H9 (cell line): ENCODE data around the gene CORIN. TPM values are rescaled to one million over a fixed set of nuclear protein-coding genes. Genes with fewer than 3 reads are reported as not detected.
A peak's percentile ranks its signal among the peaks of the same experiment; 100 is the strongest.

ENCODE experiments used
- DNase-seq: peaks from one replicate; pipeline ENCODE4 v3.0.0-alpha.2; 2017
- H2AFZ ChIP-seq: one replicate; pipeline ENCODE4 v1.6.1; 2013; ENCODE audit warnings: mild to moderate bottlenecking, low read length, control low read depth, moderate library complexity
- H2AK5ac ChIP-seq: 2 replicates; pipeline ENCODE4 v1.6.1; 2013; ENCODE audit warnings: low read length, control low read depth, mixed read lengths; ENCODE audit not compliant: insufficient read length
- H2BK120ac ChIP-seq: one replicate; pipeline ENCODE4 v1.6.1; 2013; ENCODE audit warnings: low read depth, mild to moderate bottlenecking, low read length, control low read depth, inconsistent platforms; ENCODE audit not compliant: poor library complexity, severe bottlenecking
- H2BK12ac ChIP-seq: 2 replicates; pipeline ENCODE4 v1.6.1; 2013; ENCODE audit warnings: low read length, control low read depth, mixed read lengths, low read depth; ENCODE audit not compliant: insufficient read length
- H2BK15ac ChIP-seq: 2 replicates; pipeline ENCODE4 v1.6.1; 2013; ENCODE audit warnings: low read depth, low read length, control low read depth
- H2BK20ac ChIP-seq: one replicate; pipeline ENCODE4 v1.6.1; 2013; ENCODE audit warnings: low read depth, mild to moderate bottlenecking, low read length, control low read depth, inconsistent platforms; ENCODE audit not compliant: poor library complexity, severe bottlenecking
- H2BK5ac ChIP-seq: 2 replicates; pipeline ENCODE4 v1.6.1; 2013; ENCODE audit warnings: low read length, control low read depth, mixed read lengths; ENCODE audit not compliant: insufficient read length
- H3K14ac ChIP-seq: 2 replicates; pipeline ENCODE4 v1.6.1; 2013; ENCODE audit warnings: low read length, control low read depth; ENCODE audit not compliant: insufficient read depth
- H3K18ac ChIP-seq: 2 replicates; pipeline ENCODE4 v1.6.1; 2013; ENCODE audit warnings: low read depth, mild to moderate bottlenecking, mixed read lengths, low read length, control low read depth; ENCODE audit not compliant: insufficient read length
- H3K23ac ChIP-seq: 2 replicates; pipeline ENCODE4 v1.6.1; 2013; ENCODE audit warnings: low read length, control low read depth, mixed read lengths, low read depth; ENCODE audit not compliant: insufficient read length
- H3K23me2 ChIP-seq: 2 replicates; pipeline ENCODE4 v1.6.1; 2013; ENCODE audit warnings: low read depth, mild to moderate bottlenecking, mixed read lengths, low read length, control low read depth; ENCODE audit not compliant: insufficient read length, poor library complexity, severe bottlenecking
- H3K27ac ChIP-seq: 2 replicates; pipeline ENCODE4 v1.5.1; 2013; ENCODE audit warnings: low read length, control low read depth, mixed read lengths, low read depth; ENCODE audit not compliant: insufficient read length
- H3K27me3 ChIP-seq: 2 replicates; pipeline ENCODE4 v1.6.1; 2013; ENCODE audit warnings: low read length, control low read depth, inconsistent platforms; ENCODE audit not compliant: insufficient read depth
- H3K4ac ChIP-seq: 2 replicates; pipeline ENCODE4 v1.6.1; 2013; ENCODE audit warnings: low read depth, mild to moderate bottlenecking, control low read depth, inconsistent platforms, low read length, moderate library complexity
- H3K4me1 ChIP-seq: 2 replicates; pipeline ENCODE4 v1.6.1; 2013; ENCODE audit warnings: low read length, control low read depth, inconsistent platforms; ENCODE audit not compliant: insufficient read depth
- H3K4me2 ChIP-seq: 2 replicates; pipeline ENCODE4 v1.6.1; 2013; ENCODE audit warnings: low read length, control low read depth, mixed read lengths; ENCODE audit not compliant: insufficient read length, insufficient read depth
- H3K56ac ChIP-seq: 2 replicates; pipeline ENCODE4 v1.6.1; 2013; ENCODE audit warnings: low read depth, mild to moderate bottlenecking, mixed read lengths, low read length, control low read depth; ENCODE audit not compliant: insufficient read length
- H3K79me1 ChIP-seq: 2 replicates; pipeline ENCODE4 v1.6.1; 2013; ENCODE audit warnings: low read depth, mild to moderate bottlenecking, moderate library complexity, low read length, control low read depth, inconsistent platforms; ENCODE audit not compliant: insufficient read depth, poor library complexity, severe bottlenecking
- H3K79me2 ChIP-seq: 2 replicates; pipeline ENCODE4 v1.6.1; 2013; ENCODE audit warnings: low read length, control low read depth, inconsistent platforms; ENCODE audit not compliant: insufficient read depth
- H3K9ac ChIP-seq: 2 replicates; pipeline ENCODE4 v1.6.1; 2013; ENCODE audit warnings: low read length, control low read depth, mixed read lengths; ENCODE audit not compliant: insufficient read length; ENCODE audit errors: extremely low read depth
- H3K9me3 ChIP-seq: one replicate; pipeline ENCODE4 v1.6.1; 2013; ENCODE audit warnings: low read depth, low read length, inconsistent platforms; ENCODE audit not compliant: control insufficient read depth
- H3T11ph ChIP-seq: one replicate; pipeline ENCODE4 v1.6.1; 2013; ENCODE audit warnings: mild to moderate bottlenecking, low read length, control low read depth, inconsistent platforms
- H4K20me1 ChIP-seq: one replicate; pipeline ENCODE4 v1.6.1; 2013; ENCODE audit not compliant: control insufficient read depth, insufficient read length, insufficient read depth
- H4K5ac ChIP-seq: 2 replicates; pipeline ENCODE4 v1.6.1; 2013; ENCODE audit warnings: low read depth, mild to moderate bottlenecking, mixed read lengths, low read length, control low read depth; ENCODE audit not compliant: insufficient read length
- H4K8ac ChIP-seq: replicated peaks from 2 replicates; pipeline ENCODE4 v1.6.1; 2013; ENCODE audit warnings: low read length, control low read depth, mixed read lengths, low read depth; ENCODE audit not compliant: insufficient read length
- H4K91ac ChIP-seq: 2 replicates; pipeline ENCODE4 v1.6.1; 2013; ENCODE audit warnings: low read depth, mild to moderate bottlenecking, moderate library complexity, mixed read lengths, low read length, control low read depth; ENCODE audit not compliant: insufficient read length
- H3K27ac Mint-ChIP-seq, 3 experiments: 2 replicates in 2 of 3; 3 replicates in 1 of 3; pipeline ENCODE4 v1.8.0; 2020 to 2021; ENCODE audit warnings: mixed read lengths in 3 of 3, mild to moderate bottlenecking in 1 of 3, moderate library complexity in 1 of 3
- H3K27me3 Mint-ChIP-seq: 2 replicates; pipeline ENCODE4 v1.8.0; 2021; ENCODE audit warnings: low read depth, mild to moderate bottlenecking, moderate library complexity, mixed read lengths
- H3K36me3 Mint-ChIP-seq, 3 experiments: 2 replicates in 2 of 3; 3 replicates in 1 of 3; pipeline ENCODE4 v1.8.0; 2020 to 2021; ENCODE audit warnings: low read depth in 3 of 3, mixed read lengths in 3 of 3; ENCODE audit not compliant: insufficient read depth in 1 of 3
- H3K4me1 Mint-ChIP-seq, 2 experiments: 2 replicates each; pipeline ENCODE4 v1.8.0; 2020; ENCODE audit warnings: mixed read lengths in 2 of 2
- H3K4me3 Mint-ChIP-seq, 2 experiments: 2 replicates in 1 of 2; 3 replicates in 1 of 2; pipeline ENCODE4 v1.8.0; 2020 to 2021; ENCODE audit warnings: mild to moderate bottlenecking in 2 of 2, mixed read lengths in 2 of 2, moderate library complexity in 1 of 2
- H3K9me3 Mint-ChIP-seq, 2 experiments: 2 replicates in 1 of 2; 3 replicates in 1 of 2; pipeline ENCODE4 v1.8.0; 2020; ENCODE audit warnings: mild to moderate bottlenecking in 2 of 2, mixed read lengths in 2 of 2, moderate library complexity in 1 of 2
- WGBS: extraction: QIAGEN DNeasy Blood & Tissue Kit; methylation state at CpG from one replicate; pipeline ENCODE4 v1.1.7; 2013; ENCODE audit warnings: missing lambda C conversion rate, low lambda C conversion rate, mixed read lengths; ENCODE audit not compliant: insufficient read length; ENCODE audit errors: extremely low coverage; 5-methylcytosine and 5-hydroxymethylcytosine counted together
- total RNA-seq: library from RNA; stranded (reverse); gene quantifications from 2 replicates; pipeline ENCODE4 v1.2.1, GENCODE V29; 2021
- TF ChIP-seq, protein P1 (sequence below): fragments of 200-600 bp; sonication (generic); conservative IDR thresholded peaks from 3 replicates; pipeline ENCODE4 v1.8.0; 2021; ENCODE audit warnings: antibody characterized with exemption, mild to moderate bottlenecking

The CORIN gene
- total RNA-seq, 1 experiment from 2014 or later, result 0.39 TPM

DNA sequence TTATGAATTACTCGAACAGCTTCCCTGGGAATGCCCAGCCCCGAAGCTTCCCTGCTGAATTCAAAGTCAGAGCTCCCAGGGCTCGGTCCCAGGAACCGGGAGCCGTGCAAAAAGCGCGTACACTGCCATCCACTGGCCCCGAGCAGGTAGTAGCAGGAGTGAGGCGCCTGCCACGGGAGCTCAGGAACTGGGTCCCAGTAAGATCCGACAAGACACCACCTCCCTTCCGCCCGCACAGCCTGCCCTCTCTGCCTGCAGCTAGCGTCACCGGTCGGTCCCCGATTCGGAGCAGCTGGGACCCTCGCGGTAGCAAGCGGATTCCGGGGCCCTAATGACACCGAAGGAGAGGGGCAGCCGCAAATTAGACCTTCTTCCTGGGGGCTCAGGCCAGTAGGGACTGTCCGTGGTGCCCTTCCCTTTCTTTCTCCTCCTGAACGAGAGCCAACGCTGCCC lies 1.2 kb downstream of the CORIN start:
- Histone ChIP-seq H3K9me3 (no peaks in the 10 kb centered on the region), H3K56ac (no peak overlapping the region), H3K4me1 (peaks cover 6% of the 10 kb centered on the region; the same call in 1 of the 2 replicates), H3K9ac (peak overlapping the region; percentile 23), H3K4me2 (peak overlapping the region; percentile 79), H3K79me2 (no peaks in the 10 kb centered on the region), H2BK12ac (no peak overlapping the region), H3K4ac (no peak overlapping the region), H3K79me1 (no peaks in the 10 kb centered on the region), H3K14ac (no peak overlapping the region), H3K23me2 (peaks cover 18% of the 10 kb centered on the region), H4K5ac (no peak overlapping the region), H2AK5ac (no peak overlapping the region), H2BK15ac (no peak overlapping the region), H2BK20ac (no peak overlapping the region), H4K91ac (no peak overlapping the region), H3K27ac (no peak overlapping the region), H3T11ph (no peak overlapping the region), H3K23ac (no peak overlapping the region), H4K8ac (no peak overlapping the region), H3K18ac (no peak overlapping the region), H2BK5ac (no peak overlapping the region), H2AFZ (no peak overlapping the region), H3K27me3 (no peaks in the 10 kb centered on the region), H2BK120ac (no peak overlapping the region), H4K20me1 (no peaks in the 10 kb centered on the region)
- H3K27ac Mint-ChIP-seq, result peak overlapping the region in 1 of 3 experiments; percentile 44; a peak in 1 of 7 replicates
- peaks cover 13% of the 10 kb centered on the region for H3K27me3 Mint-ChIP-seq
- peaks cover 10 to 13% of the 10 kb centered on the region in 2 experiments for H3K9me3 Mint-ChIP-seq
- H3K4me1 Mint-ChIP-seq, result peaks cover 21 to 24% of the 10 kb centered on the region in 2 experiments
- peak; percentile 92 for DNase-seq
- WGBS, result no CpG with 5 or more reads among the region's 27 CpGs
- TF ChIP-seq, protein P1, sequence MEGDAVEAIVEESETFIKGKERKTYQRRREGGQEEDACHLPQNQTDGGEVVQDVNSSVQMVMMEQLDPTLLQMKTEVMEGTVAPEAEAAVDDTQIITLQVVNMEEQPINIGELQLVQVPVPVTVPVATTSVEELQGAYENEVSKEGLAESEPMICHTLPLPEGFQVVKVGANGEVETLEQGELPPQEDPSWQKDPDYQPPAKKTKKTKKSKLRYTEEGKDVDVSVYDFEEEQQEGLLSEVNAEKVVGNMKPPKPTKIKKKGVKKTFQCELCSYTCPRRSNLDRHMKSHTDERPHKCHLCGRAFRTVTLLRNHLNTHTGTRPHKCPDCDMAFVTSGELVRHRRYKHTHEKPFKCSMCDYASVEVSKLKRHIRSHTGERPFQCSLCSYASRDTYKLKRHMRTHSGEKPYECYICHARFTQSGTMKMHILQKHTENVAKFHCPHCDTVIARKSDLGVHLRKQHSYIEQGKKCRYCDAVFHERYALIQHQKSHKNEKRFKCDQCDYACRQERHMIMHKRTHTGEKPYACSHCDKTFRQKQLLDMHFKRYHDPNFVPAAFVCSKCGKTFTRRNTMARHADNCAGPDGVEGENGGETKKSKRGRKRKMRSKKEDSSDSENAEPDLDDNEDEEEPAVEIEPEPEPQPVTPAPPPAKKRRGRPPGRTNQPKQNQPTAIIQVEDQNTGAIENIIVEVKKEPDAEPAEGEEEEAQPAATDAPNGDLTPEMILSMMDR, result peak; percentile 77
- peaks cover 0 to 14% (median 0%) of the 10 kb centered on the region in 3 experiments; a peak in 4 of 7 replicates for H3K36me3 Mint-ChIP-seq
- H3K4me3 Mint-ChIP-seq, result peak overlapping the region; percentile 73 to 87
